GM12878 (cell line): ENCODE results near the gene CFAP57. TPM values are rescaled to one million over a fixed set of nuclear protein-coding genes. Genes with fewer than 3 reads are reported as not detected.

Source experiments
- ATAC-seq: fragments of 200-7000 bp; cut with Tn5 transposase; 3 replicates; pipeline ENCODE4 v1.9.1; 2020; ENCODE audit warnings: mild to moderate bottlenecking, moderate library complexity
- BruUV-seq: library from RNA; stranded (reverse); fragments of 400-500 nt; replicated peaks from 2 replicates; lab custom pipeline; 2021; lab: Mats Ljungman, UMichigan
- CTCF ChIA-PET: fragments of 300-600 bp; sonication (Branson Sonifier 250); formaldehyde crosslinking; extraction: SDS; loops from one replicate; lab custom pipeline; 2021; ENCODE audit warnings: inconsistent platforms; lab: Yijun Ruan, JAX
- POLR2A ChIA-PET: fragments of 350-600 bp; formaldehyde crosslinking; extraction: SDS; loops from one replicate; lab custom pipeline; 2021; ENCODE audit warnings: inconsistent platforms; lab: Charles Lee
- RAD21 ChIA-PET: fragments of 300-600 bp; sonication (Branson Sonifier 250); formaldehyde crosslinking; loops from one replicate; lab custom pipeline; 2023; ENCODE audit warnings: antibody characterized with exemption; ENCODE audit not compliant: unreplicated experiment; lab: Charles Lee
- SMC1A ChIA-PET: fragments of 300-600 bp; sonication (Branson Sonifier 250); formaldehyde crosslinking; loops from one replicate; lab custom pipeline; 2023; ENCODE audit not compliant: unreplicated experiment, uncharacterized antibody; lab: Charles Lee
- DNase-seq: peaks from one replicate; pipeline ENCODE4 v3.0.0-alpha.2; 2011; ENCODE audit warnings: low read depth, low spot score
- FAIRE-seq: peaks from 3 replicates; lab custom pipeline; 2011; peaks lifted over from hg19 to GRCh38; lab: Jason Lieb, UNC
- H2AFZ ChIP-seq: 2 replicates; pipeline ENCODE4 v1.6.0; 2011; ENCODE audit warnings: low read depth, low read length, control low read depth; ENCODE audit not compliant: control insufficient read depth
- H3K27ac ChIP-seq: 2 replicates; pipeline ENCODE4 v1.5.1; 2011; ENCODE audit warnings: control low read depth; ENCODE audit not compliant: control insufficient read depth, insufficient read depth
- H3K27me3 ChIP-seq, 2 experiments: replicated peaks in 1 of 2; 2 replicates each; pipeline versions ENCODE4 v1.6.0 to v1.6.1; 2011; ENCODE audit warnings: low read length in 1 of 2; ENCODE audit not compliant: control insufficient read depth in 2 of 2, insufficient read depth in 2 of 2
- H3K36me3 ChIP-seq, 2 experiments: 2 replicates each; pipeline ENCODE4 v1.5.1; 2011; ENCODE audit warnings: low read length in 1 of 2; ENCODE audit not compliant: control insufficient read depth in 2 of 2, insufficient read depth in 2 of 2
- H3K4me1 ChIP-seq: 2 replicates; pipeline ENCODE4 v1.6.1; 2011; ENCODE audit warnings: mild to moderate bottlenecking, low read length, moderate library complexity, mixed read lengths; ENCODE audit not compliant: control insufficient read depth, insufficient read depth
- H3K4me2 ChIP-seq: 2 replicates; pipeline ENCODE4 v1.6.0; 2011; ENCODE audit warnings: control low read depth; ENCODE audit not compliant: control insufficient read depth, insufficient read depth
- H3K4me3 ChIP-seq: fragments of 200-600 bp; sonication (generic); 2 replicates; pipeline ENCODE4 v1.5.1; 2016
- H3K79me2 ChIP-seq: 2 replicates; pipeline ENCODE4 v1.6.0; 2011; ENCODE audit warnings: low read length; ENCODE audit not compliant: control insufficient read depth, insufficient read depth
- H3K9ac ChIP-seq: 2 replicates; pipeline ENCODE4 v1.8.0; 2011; ENCODE audit warnings: low read length, control low read depth, mixed read lengths; ENCODE audit not compliant: control insufficient read depth, insufficient read depth
- H3K9me3 ChIP-seq: replicated peaks from 3 replicates; pipeline ENCODE4 v1.5.1; 2011; ENCODE audit warnings: mild to moderate bottlenecking, low read length; ENCODE audit not compliant: control insufficient read depth, insufficient read depth
- H4K20me1 ChIP-seq: 2 replicates; pipeline ENCODE4 v1.6.0; 2011; ENCODE audit not compliant: control insufficient read depth, insufficient read depth
- GATAD2B ChIP-seq: fragments of 450-650 bp; conservative IDR thresholded peaks from 2 replicates; pipeline ENCODE4 v1.6.1; 2017; ENCODE audit warnings: low read depth, mild to moderate bottlenecking, moderate library complexity
- WGBS: methylation state at CpG from one replicate; pipeline ENCODE4 v1.1.6; 2016; ENCODE audit warnings: low lambda C conversion rate; ENCODE audit not compliant: insufficient replicate concordance, insufficient coverage; ENCODE audit errors: missing lambda C conversion rate; 5-methylcytosine and 5-hydroxymethylcytosine counted together
- in situ Hi-C: fragments of 300-500 bp; cut with MboI; formaldehyde crosslinking; loops from 9 replicates; pipeline ENCODE4 v1.14.3; 2018; ENCODE audit warnings: mixed read lengths
- intact Hi-C: fragments of 100-400 bp; cut with micrococcal nuclease; formaldehyde crosslinking; loops from one replicate; pipeline ENCODE4 v1.14.2; 2022; ENCODE audit not compliant: unreplicated experiment
- polyA plus RNA-seq, 11 experiments: library from polyadenylated mRNA; depleted of rRNA in 4 of 11; unstranded in 6 of 11; stranded (reverse) in 5 of 11; fragments of >200 nt; fragmentation: Nextera tagmentation in 4 of 11; fragmentation: Illumina TruSeq in 1 of 11; extraction: Ambion mirVana in 4 of 11; extraction: Trizol in 1 of 11; gene quantifications; 1 replicate in 1 of 11; 2 replicates in 10 of 11; pipeline versions ENCODE4 v1.2.1 to v1.2.3, GENCODE V29; 2011 to 2016; ENCODE audit warnings: inconsistent platforms in 2 of 11, missing spikeins in 2 of 11, low read depth in 1 of 11
- total RNA-seq, 4 experiments: library from RNA; depleted of rRNA in 3 of 4; stranded (reverse); fragments of >200 nt in 3 of 4; fragmentation: Illumina TruSeq in 1 of 4; extraction: Trizol in 1 of 4; gene quantifications; 2 replicates each; pipeline versions ENCODE4 v1.2.1 to v1.2.3, GENCODE V29; 2013 to 2021
- TF ChIP-seq, protein P1 (sequence below): fragments of 450-650 bp; IDR thresholded peaks from 2 replicates; pipeline ENCODE4 v1.6.1; 2016; ENCODE audit warnings: mild to moderate bottlenecking, moderate library complexity, borderline replicate concordance

Gene CFAP57
- total and polyA plus RNA-seq, 10 of the 15 experiments (the other 5 are each of a cell fraction or from before 2014, with no cell fraction given): 0.45 to 4.8 (median 1.3) TPM

DNA sequence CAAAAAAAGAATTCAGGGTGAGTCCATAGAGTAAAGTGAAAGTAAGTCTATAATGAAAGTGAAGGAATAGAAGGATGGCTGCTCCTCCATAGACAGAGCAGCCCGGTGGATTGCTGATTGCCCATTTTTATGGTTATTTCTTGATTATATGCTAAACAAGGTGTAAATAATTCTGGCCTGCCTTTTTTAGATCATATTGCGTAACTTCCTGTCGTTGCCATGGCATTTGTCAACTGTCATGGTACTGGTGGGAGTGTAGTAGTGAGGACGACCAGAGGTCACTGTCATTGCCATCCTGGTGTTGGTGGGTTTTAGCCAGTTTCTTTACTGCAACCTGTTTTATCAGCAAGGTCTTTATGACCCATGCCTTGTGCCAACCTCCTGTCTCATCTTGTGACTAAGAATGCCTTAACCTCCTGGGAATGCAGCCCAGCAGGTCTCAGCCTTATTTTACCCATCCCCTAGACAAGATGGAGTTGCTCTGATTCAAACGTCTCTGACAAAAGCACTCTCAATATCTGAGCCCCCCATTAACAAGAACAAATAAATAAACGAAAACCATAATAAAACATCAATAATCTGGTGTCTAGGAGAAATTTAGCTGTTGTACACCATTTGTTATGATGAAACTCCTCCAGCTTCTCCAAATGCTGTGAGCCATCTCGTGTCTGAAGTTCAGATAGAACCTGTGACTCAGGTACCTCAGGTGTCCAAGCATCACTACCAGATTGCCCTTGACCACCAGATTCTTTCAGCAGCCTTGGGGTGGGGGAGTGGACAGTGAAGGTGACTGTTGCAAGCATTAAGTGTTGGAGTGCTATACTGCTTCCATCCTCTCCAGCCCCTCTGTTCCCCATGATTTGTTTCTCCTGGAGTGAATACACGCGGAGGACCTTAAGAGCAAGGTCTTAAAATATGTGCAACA lies 36.0 kb upstream of the CFAP57 start:
- no peaks in the 10 kb centered on the region for H4K20me1 ChIP-seq
- POLR2A ChIA-PET: no interaction called here
- H3K79me2 ChIP-seq: no peaks in the 10 kb centered on the region
- no peak overlapping the region for H3K4me2 ChIP-seq
- H3K9me3 ChIP-seq: no peaks in the 10 kb centered on the region
- H2AFZ ChIP-seq: no peak overlapping the region
- no peaks in the 10 kb centered on the region; a peak in 1 of 4 replicates for H3K27me3 ChIP-seq
- 30% methylated on average over 9 of the region's 9 CpGs for WGBS
- intact Hi-C loops (no loop called here), in situ Hi-C loops (no loop called here)
- DNase-seq: no peak
- SMC1A ChIA-PET: no interaction called here
- no peak overlapping the region for H3K9ac ChIP-seq
- no peak overlapping the region for H3K27ac ChIP-seq
- CTCF ChIA-PET: interaction anchor here (0.7 kb wide), 1 partner anchor 1029 kb away, joined by 3 read pairs; no protein-coding TSS in a partner anchor
- H3K4me3 ChIP-seq: no peak overlapping the region
- no peaks in the 10 kb centered on the region for H3K36me3 ChIP-seq
- H3K4me1 ChIP-seq: no peaks in the 10 kb centered on the region
- no peak for ATAC-seq
- FAIRE-seq: no peak
- BruUV-seq: no TSS peak
- no peak for TF ChIP-seq GATAD2B
- TF ChIP-seq, protein P1, sequence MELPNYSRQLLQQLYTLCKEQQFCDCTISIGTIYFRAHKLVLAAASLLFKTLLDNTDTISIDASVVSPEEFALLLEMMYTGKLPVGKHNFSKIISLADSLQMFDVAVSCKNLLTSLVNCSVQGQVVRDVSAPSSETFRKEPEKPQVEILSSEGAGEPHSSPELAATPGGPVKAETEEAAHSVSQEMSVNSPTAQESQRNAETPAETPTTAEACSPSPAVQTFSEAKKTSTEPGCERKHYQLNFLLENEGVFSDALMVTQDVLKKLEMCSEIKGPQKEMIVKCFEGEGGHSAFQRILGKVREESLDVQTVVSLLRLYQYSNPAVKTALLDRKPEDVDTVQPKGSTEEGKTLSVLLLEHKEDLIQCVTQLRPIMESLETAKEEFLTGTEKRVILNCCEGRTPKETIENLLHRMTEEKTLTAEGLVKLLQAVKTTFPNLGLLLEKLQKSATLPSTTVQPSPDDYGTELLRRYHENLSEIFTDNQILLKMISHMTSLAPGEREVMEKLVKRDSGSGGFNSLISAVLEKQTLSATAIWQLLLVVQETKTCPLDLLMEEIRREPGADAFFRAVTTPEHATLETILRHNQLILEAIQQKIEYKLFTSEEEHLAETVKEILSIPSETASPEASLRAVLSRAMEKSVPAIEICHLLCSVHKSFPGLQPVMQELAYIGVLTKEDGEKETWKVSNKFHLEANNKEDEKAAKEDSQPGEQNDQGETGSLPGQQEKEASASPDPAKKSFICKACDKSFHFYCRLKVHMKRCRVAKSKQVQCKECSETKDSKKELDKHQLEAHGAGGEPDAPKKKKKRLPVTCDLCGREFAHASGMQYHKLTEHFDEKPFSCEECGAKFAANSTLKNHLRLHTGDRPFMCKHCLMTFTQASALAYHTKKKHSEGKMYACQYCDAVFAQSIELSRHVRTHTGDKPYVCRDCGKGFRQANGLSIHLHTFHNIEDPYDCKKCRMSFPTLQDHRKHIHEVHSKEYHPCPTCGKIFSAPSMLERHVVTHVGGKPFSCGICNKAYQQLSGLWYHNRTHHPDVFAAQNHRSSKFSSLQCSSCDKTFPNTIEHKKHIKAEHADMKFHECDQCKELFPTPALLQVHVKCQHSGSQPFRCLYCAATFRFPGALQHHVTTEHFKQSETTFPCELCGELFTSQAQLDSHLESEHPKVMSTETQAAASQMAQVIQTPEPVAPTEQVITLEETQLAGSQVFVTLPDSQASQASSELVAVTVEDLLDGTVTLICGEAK: no peak
- RAD21 ChIA-PET: no interaction called here
